HepG2 (cell line): Measurements from ENCODE around the gene C5AR2. TPM values are rescaled to one million over a fixed set of nuclear protein-coding genes. Genes with fewer than 3 reads are reported as not detected.

Experiments
- ATAC-seq: fragments of 200-7000 bp; cut with Tn5 transposase; 3 replicates; pipeline ENCODE4 v1.9.1; 2020; ENCODE audit warnings: mild to moderate bottlenecking, moderate library complexity
- BruUV-seq: library from RNA; stranded (reverse); fragments of 400-500 nt; replicated peaks from 2 replicates; lab custom pipeline; 2021; lab: Mats Ljungman, UMichigan
- CTCF ChIA-PET: fragments of 300-600 bp; formaldehyde crosslinking; extraction: SDS; loops from one replicate; lab custom pipeline; 2021; ENCODE audit warnings: low total read pairs, inconsistent platforms, low intra/inter-chr PET ratio; lab: Yijun Ruan, JAX
- POLR2A ChIA-PET: fragments of 350-600 bp; sonication (Branson Sonifier 250); formaldehyde crosslinking; loops from one replicate; lab custom pipeline; 2020; ENCODE audit warnings: antibody characterized with exemption, inconsistent platforms; lab: Yijun Ruan, JAX
- DNase-seq: peaks from one replicate; pipeline ENCODE4 v3.0.0-alpha.2; 2015; ENCODE audit warnings: low spot score
- FAIRE-seq: peaks from 3 replicates; lab custom pipeline; 2011; peaks lifted over from hg19 to GRCh38; lab: Jason Lieb, UNC
- H2AFZ ChIP-seq: one replicate; pipeline ENCODE4 v1.6.1; 2011; ENCODE audit warnings: low read length, inconsistent platforms
- H3K27ac ChIP-seq: fragments of 300-600 bp; 3 replicates; pipeline ENCODE4 v1.8.0; 2011; ENCODE audit warnings: mixed run types, mild to moderate bottlenecking, mixed read lengths, low read length, inconsistent platforms; ENCODE audit not compliant: insufficient read depth; ENCODE audit errors: extremely low read length
- H3K27me3 ChIP-seq, 2 experiments: fragments of 200-600 bp in 1 of 2; 2 replicates in 1 of 2; 3 replicates in 1 of 2; pipeline versions ENCODE4 v1.6.0 to v1.8.0; 2011; ENCODE audit warnings: low read length in 2 of 2, mild to moderate bottlenecking in 2 of 2, moderate library complexity in 2 of 2, inconsistent platforms in 1 of 2; ENCODE audit not compliant: insufficient read depth in 2 of 2, control insufficient read depth in 1 of 2
- H3K36me3 ChIP-seq, 2 experiments: fragments of 200-600 bp in 1 of 2; replicated peaks in 1 of 2; 2 replicates in 1 of 2; 3 replicates in 1 of 2; pipeline versions ENCODE4 v1.5.1 to v1.8.0; 2011; ENCODE audit warnings: low read length in 2 of 2, inconsistent platforms in 1 of 2; ENCODE audit not compliant: insufficient read depth in 2 of 2, control insufficient read depth in 1 of 2
- H3K4me1 ChIP-seq: 2 replicates; pipeline ENCODE4 v1.5.1; 2012; ENCODE audit warnings: low read length, inconsistent platforms; ENCODE audit not compliant: insufficient read depth
- H3K4me2 ChIP-seq: 2 replicates; pipeline ENCODE4 v1.6.0; 2011; ENCODE audit warnings: low read depth, low read length, inconsistent platforms
- H3K4me3 ChIP-seq, 3 experiments: fragments of 200-600 bp in 1 of 3; sonication (generic), shearing (Covaris generic) in 1 of 3; replicated peaks in 1 of 3; 2 replicates each; pipeline ENCODE4 v1.5.1; 2011 to 2016; ENCODE audit warnings: low read length in 3 of 3, inconsistent platforms in 2 of 3, low read depth in 2 of 3, mild to moderate bottlenecking in 2 of 3, control low read depth in 1 of 3, mixed read lengths in 1 of 3; ENCODE audit not compliant: insufficient read depth in 1 of 3
- H3K79me2 ChIP-seq: one replicate; pipeline ENCODE4 v1.6.1; 2011; ENCODE audit warnings: low read length, inconsistent platforms; ENCODE audit not compliant: insufficient read depth
- H3K9ac ChIP-seq: 2 replicates; pipeline ENCODE4 v1.6.0; 2011; ENCODE audit warnings: mild to moderate bottlenecking, low read depth, low read length, inconsistent platforms; ENCODE audit not compliant: insufficient read depth
- H3K9me3 ChIP-seq: 2 replicates; pipeline ENCODE4 v1.5.1; 2012; ENCODE audit warnings: mild to moderate bottlenecking, low read length
- H4K20me1 ChIP-seq: 2 replicates; pipeline ENCODE4 v1.6.0; 2011; ENCODE audit warnings: inconsistent platforms, mild to moderate bottlenecking, low read length, moderate library complexity; ENCODE audit not compliant: insufficient read depth
- DMTF1 ChIP-seq: sonication (generic); formaldehyde crosslinking; IDR thresholded peaks from 2 replicates; pipeline ENCODE4 v1.4.0; 2020; ENCODE audit warnings: mild to moderate bottlenecking, missing genetic modification reagents
- FOXO4 ChIP-seq: sonication (generic); formaldehyde crosslinking; conservative IDR thresholded peaks from 2 replicates; pipeline ENCODE4 v1.8.1; 2023; ENCODE audit warnings: missing genetic modification reagents
- HOXA9 ChIP-seq: sonication (generic); formaldehyde crosslinking; IDR thresholded peaks from 2 replicates; pipeline ENCODE4 v1.8.1; 2022; ENCODE audit warnings: missing genetic modification reagents, mild to moderate bottlenecking, moderate library complexity, borderline replicate concordance
- IRF1 ChIP-seq: sonication (generic); formaldehyde crosslinking; IDR thresholded peaks from 2 replicates; pipeline ENCODE4 v1.4.0; 2020; ENCODE audit warnings: low read depth, mild to moderate bottlenecking, missing genetic modification reagents
- KLF12 ChIP-seq: sonication (generic); formaldehyde crosslinking; IDR thresholded peaks from 2 replicates; pipeline ENCODE4 v1.4.0; 2020; ENCODE audit warnings: missing genetic modification reagents, borderline replicate concordance
- MBNL3 ChIP-seq: fragments of 250-450 bp; sonication (Bioruptor Pico); conservative IDR thresholded peaks from 2 replicates; pipeline ENCODE4 v1.8.0; 2022; ENCODE audit warnings: mild to moderate bottlenecking, inconsistent platforms
- NFE2L2 ChIP-seq: fragments of 150-350 bp; IDR thresholded peaks from 2 replicates; pipeline ENCODE4 v1.6.1; 2014; ENCODE audit warnings: low read length
- NONO ChIP-seq, 2 experiments: fragments of 450-650 bp in 1 of 2; sonication (generic) in 1 of 2; formaldehyde crosslinking in 1 of 2; IDR thresholded peaks in 1 of 2; conservative IDR thresholded peaks in 1 of 2; 2 replicates each; pipeline versions ENCODE4 v1.6.1 to v1.8.0; 2017 to 2022; ENCODE audit warnings: mild to moderate bottlenecking in 1 of 2, missing genetic modification reagents in 1 of 2, moderate library complexity in 1 of 2
- PRDM10 ChIP-seq: sonication (generic); formaldehyde crosslinking; IDR thresholded peaks from 2 replicates; pipeline ENCODE4 v1.4.0; 2020; ENCODE audit warnings: low read depth, missing genetic modification reagents
- SMAD1 ChIP-seq: sonication (generic); formaldehyde crosslinking; IDR thresholded peaks from 2 replicates; pipeline ENCODE4 v1.4.0; 2020; ENCODE audit warnings: missing genetic modification reagents, low read depth, mild to moderate bottlenecking, borderline replicate concordance
- SRSF1 ChIP-seq: fragments of 200-400 bp; formaldehyde crosslinking; optimal IDR thresholded peaks from 2 replicates; pipeline ENCODE3; 2017; ENCODE audit warnings: mild to moderate bottlenecking, low read depth, low read length, moderate library complexity
- TAF15 ChIP-seq: fragments of 200-400 bp; formaldehyde crosslinking; IDR thresholded peaks from one replicate; pipeline ENCODE4 v1.6.1; 2018; ENCODE audit warnings: mild to moderate bottlenecking, low read depth, low read length; ENCODE audit not compliant: poor library complexity, severe bottlenecking
- ZFP90 ChIP-seq: sonication (generic); formaldehyde crosslinking; IDR thresholded peaks from 2 replicates; pipeline ENCODE4 v1.8.0; 2022; ENCODE audit warnings: missing genetic modification reagents, mild to moderate bottlenecking, inconsistent platforms, borderline replicate concordance
- ZNF343 ChIP-seq: sonication (generic); formaldehyde crosslinking; IDR thresholded peaks from 2 replicates; pipeline ENCODE4 v1.4.0; 2020; ENCODE audit warnings: mild to moderate bottlenecking, missing genetic modification reagents
- ZNF652 ChIP-seq: IDR thresholded peaks from 2 replicates; pipeline ENCODE4 v1.6.1; 2016; ENCODE audit warnings: low read depth, borderline replicate concordance
- WGBS: methylation state at CpG from one replicate; pipeline ENCODE4 v1.1.6; 2017; ENCODE audit warnings: low lambda C conversion rate; 5-methylcytosine and 5-hydroxymethylcytosine counted together
- in situ Hi-C: cut with HindIII; loops from 2 replicates; pipeline ENCODE4 v1.10.0; 2017; ENCODE audit warnings: low pct_unique_long_range_greater_than_20kb; ENCODE audit not compliant: extremely low pct_ligation_motif_present
- intact Hi-C: fragments of 100-400 bp; cut with micrococcal nuclease; formaldehyde crosslinking; loops from one replicate; pipeline ENCODE4 v1.10.0; 2022; ENCODE audit not compliant: unreplicated experiment
- polyA plus RNA-seq, 8 experiments: library from polyadenylated mRNA; depleted of rRNA in 3 of 8; stranded (reverse) in 7 of 8; unstranded in 1 of 8; fragments of >200 nt; fragmentation: Illumina TruSeq in 4 of 8; extraction: Trizol in 4 of 8; gene quantifications; 2 replicates each; pipeline versions ENCODE4 v1.2.1 to v1.2.3, GENCODE V29; 2011 to 2016; ENCODE audit warnings: low read depth in 4 of 8, missing spikeins in 1 of 8, mixed read lengths in 1 of 8; ENCODE audit not compliant: insufficient read depth in 1 of 8
- total RNA-seq, 5 experiments: library from RNA; depleted of rRNA; stranded (reverse); fragments of >200 nt; fragmentation: Illumina TruSeq; extraction: Trizol; gene quantifications; 2 replicates each; pipeline ENCODE4 v1.2.3, GENCODE V29; 2016; ENCODE audit warnings: low read depth in 1 of 5

Gene C5AR2
- total and polyA plus RNA-seq, 2 of the 13 experiments (the other 11 are each of a cell fraction or from before 2014, with no cell fraction given), result 0.09 to 0.24 TPM

GRCh38 chr19:47353307-47353712 lies 21.3 kb downstream of the C5AR2 start (continued):
- no peak for TF ChIP-seq PRDM10 (CRISPR knock-in tag)
- no peak for TF ChIP-seq MBNL3 (CRISPR knock-in tag)
- no peak for TF ChIP-seq KLF12
- no peak for TF ChIP-seq ZNF652
- TF ChIP-seq SMAD1 (CRISPR knock-in tag), result no peak
- TF ChIP-seq ZNF343 (CRISPR knock-in tag), result 0 out of 2 replicates have a peak, but pooled peaks have one; percentile 32
- TF ChIP-seq FOXO4 (CRISPR knock-in tag), result no peak

GRCh38 chr19:47356900-47357299 lies 24.9 kb downstream of the C5AR2 start:
- no peak overlapping the region for H3K4me3 ChIP-seq
- FAIRE-seq (no peak), ATAC-seq (no peak), DNase-seq (no peak)
- over 99% methylated on average over 6 of the region's 6 CpGs for WGBS
- intact Hi-C loops (no loop called here), in situ Hi-C loops (no loop called here)
- peaks cover 36 to 68% of the 10 kb centered on the region in 2 experiments for H3K36me3 ChIP-seq
- peaks cover 7% of the 10 kb centered on the region for H3K79me2 ChIP-seq
- no TSS peak for BruUV-seq
- CTCF ChIA-PET, result no interaction called here
- POLR2A ChIA-PET, result interaction anchor here (0.9 kb wide), 1 partner anchor 8 kb away, joined by 3 read pairs; the partner anchor contains the start of gene DHX34
- no peak overlapping the region for H3K9ac ChIP-seq
- H3K4me2 ChIP-seq, result no peak overlapping the region
- H3K27ac ChIP-seq, result no peak overlapping the region
- H3K4me1 ChIP-seq, result peaks cover 23% of the 10 kb centered on the region
- no peaks in the 10 kb centered on the region for H3K27me3 ChIP-seq
- peaks cover 4% of the 10 kb centered on the region; the same call in 1 of the 2 replicates for H4K20me1 ChIP-seq
- no peaks in the 10 kb centered on the region for H3K9me3 ChIP-seq
- no peak overlapping the region for H2AFZ ChIP-seq
- TF ChIP-seq HOXA9 (CRISPR knock-in tag), result no peak
- TF ChIP-seq DMTF1 (CRISPR knock-in tag), result no peak
- TF ChIP-seq ZFP90 (CRISPR knock-in tag), result no peak
- no peak for TF ChIP-seq TAF15
- no peak for TF ChIP-seq SRSF1
- TF ChIP-seq NFE2L2, result no peak
- no peak for TF ChIP-seq IRF1
- no peak for TF ChIP-seq NONO (IDR thresholded peaks at IDR 0.05)
- no peak for TF ChIP-seq NONO (CRISPR knock-in tag; conservative IDR thresholded peaks at IDR 0.05)
